BE2C (cell line): ENCODE measurements around the gene TSKS.

Experiments
- DNase-seq: peaks from one replicate; pipeline ENCODE4 v3.0.0-alpha.2; 2020
- H3K27me3 ChIP-seq: fragments of 250-450 bp; sonication (Bioruptor Pico); 2 replicates; pipeline ENCODE4 v1.5.1; 2020; ENCODE audit warnings: mild to moderate bottlenecking
- H3K36me3 ChIP-seq: fragments of 250-450 bp; sonication (Bioruptor Pico); 2 replicates; pipeline ENCODE4 v1.5.1; 2020; ENCODE audit warnings: mild to moderate bottlenecking
- H3K4me1 ChIP-seq: fragments of 250-450 bp; sonication (Bioruptor Pico); 2 replicates; pipeline ENCODE4 v1.5.1; 2020
- H3K4me3 ChIP-seq: 2 replicates; pipeline ENCODE4 v1.5.1; 2011; ENCODE audit warnings: low read depth, low read length
- H3K9me3 ChIP-seq: fragments of 250-450 bp; sonication (Bioruptor Pico); 2 replicates; pipeline ENCODE4 v1.5.1; 2020
- CTCF ChIP-seq: IDR thresholded peaks from 2 replicates; pipeline ENCODE4 v1.5.1; 2012; ENCODE audit warnings: mild to moderate bottlenecking, low read depth, low read length

The TSKS gene

GRCh38 chr19:49690656-49691242, 72.4 kb downstream of the TSKS start, which contains the start of gene CPT1C:
CPT1C (plus strand) TSS chr19:49691116; CDS start chr19:49692253, 1,137 bp downstream.
- peak; percentile 88 for DNase-seq
- Histone ChIP-seq H3K4me3 (peak within 1 kb of the TSS; percentile 66), H3K4me1 (peaks cover 5% of the 10 kb centered on the region; the same call in 1 of the 2 replicates), H3K9me3 (no peaks in the 10 kb centered on the region), H3K27me3 (peaks cover 11% of the 10 kb centered on the region; the same call in 1 of the 2 replicates), H3K36me3 (peaks cover 10% of the 10 kb centered on the region)
- TF ChIP-seq CTCF: no peak

- Histone ChIP-seq H3K27me3 (peaks cover 11% of the 10 kb centered on the region; the same call in 1 of the 2 replicates), H3K9me3 (no peaks in the 10 kb centered on the region), H3K4me3 (peak overlapping the region; percentile 66), H3K36me3 (peaks cover 15% of the 10 kb centered on the region), H3K4me1 (peaks cover 5% of the 10 kb centered on the region; the same call in 1 of the 2 replicates)
- no peak for DNase-seq
- TF ChIP-seq CTCF: no peak
These were observed 72.9 kb downstream of the TSKS start for GRCh38 chr19:49690079-49690655.
